Panc1 (cell line): ENCODE data around the gene GRIP2.

Experiments used
- POLR2AphosphoS5 ChIP-seq: IDR thresholded peaks from 2 replicates; pipeline ENCODE4 v1.6.1; 2012; ENCODE audit warnings: mild to moderate bottlenecking, low read depth, low read length, moderate library complexity
- REST ChIP-seq, 2 experiments: IDR thresholded peaks; 2 replicates each; pipeline ENCODE4 v1.6.1; 2011 to 2012; ENCODE audit warnings: low read depth in 2 of 2, control low read depth in 1 of 2, low read length in 1 of 2, mild to moderate bottlenecking in 1 of 2, moderate library complexity in 1 of 2; ENCODE audit not compliant: insufficient read depth in 1 of 2
- SIN3A ChIP-seq: IDR thresholded peaks from 2 replicates; pipeline ENCODE4 v1.6.1; 2012; ENCODE audit warnings: low read depth, mild to moderate bottlenecking, low read length, moderate library complexity, borderline replicate concordance; ENCODE audit not compliant: insufficient read depth
- TF ChIP-seq, protein P1 (sequence below): fragments of 450-650 bp; IDR thresholded peaks from 2 replicates; pipeline ENCODE4 v1.5.1; 2017; ENCODE audit warnings: mild to moderate bottlenecking

- TF ChIP-seq SIN3A = no peak
- TF ChIP-seq, protein P1, sequence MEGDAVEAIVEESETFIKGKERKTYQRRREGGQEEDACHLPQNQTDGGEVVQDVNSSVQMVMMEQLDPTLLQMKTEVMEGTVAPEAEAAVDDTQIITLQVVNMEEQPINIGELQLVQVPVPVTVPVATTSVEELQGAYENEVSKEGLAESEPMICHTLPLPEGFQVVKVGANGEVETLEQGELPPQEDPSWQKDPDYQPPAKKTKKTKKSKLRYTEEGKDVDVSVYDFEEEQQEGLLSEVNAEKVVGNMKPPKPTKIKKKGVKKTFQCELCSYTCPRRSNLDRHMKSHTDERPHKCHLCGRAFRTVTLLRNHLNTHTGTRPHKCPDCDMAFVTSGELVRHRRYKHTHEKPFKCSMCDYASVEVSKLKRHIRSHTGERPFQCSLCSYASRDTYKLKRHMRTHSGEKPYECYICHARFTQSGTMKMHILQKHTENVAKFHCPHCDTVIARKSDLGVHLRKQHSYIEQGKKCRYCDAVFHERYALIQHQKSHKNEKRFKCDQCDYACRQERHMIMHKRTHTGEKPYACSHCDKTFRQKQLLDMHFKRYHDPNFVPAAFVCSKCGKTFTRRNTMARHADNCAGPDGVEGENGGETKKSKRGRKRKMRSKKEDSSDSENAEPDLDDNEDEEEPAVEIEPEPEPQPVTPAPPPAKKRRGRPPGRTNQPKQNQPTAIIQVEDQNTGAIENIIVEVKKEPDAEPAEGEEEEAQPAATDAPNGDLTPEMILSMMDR = no peak
- no peak for TF ChIP-seq POLR2AphosphoS5
- TF ChIP-seq REST (IDR thresholded peaks at IDR 0.05; ENCODE audit: insufficient read depth in 1 of 2, low read depth in 2 of 2, low read length in 1 of 2) = no peak
These were observed 22.2 kb upstream of the GRIP2 start for GRCh38 chr3:14562121-14562890.
